Measurements from ENCODE around the gene NRG2. TPM values are rescaled to one million over a fixed set of nuclear protein-coding genes. Genes with fewer than 3 reads are reported as not detected.

The NRG2 gene
- total RNA-seq, 4 donors from 2014 or later: 4.1 to 13.2 (median 7.0) TPM

GRCh38 chr5:139942243-139942642 is 100.9 kb downstream of the NRG2 start:
- no peak for TF ChIP-seq CTCF (IDR thresholded peaks at IDR 0.05; ENCODE audit: low read depth)

GRCh38 chr5:139930406-139930805 is 112.7 kb downstream of the NRG2 start:
- no peak for TF ChIP-seq CTCF (IDR thresholded peaks at IDR 0.05; ENCODE audit: low read depth)

- no peak for TF ChIP-seq CTCF (IDR thresholded peaks at IDR 0.05; ENCODE audit: low read depth)
Observed at GRCh38 chr5:139926797-139927503, 116.1 kb downstream of the NRG2 start.

- TF ChIP-seq CTCF (IDR thresholded peaks at IDR 0.05; ENCODE audit: low read depth): no peak
Observed at GRCh38 chr5:139925650-139926640, 117.2 kb downstream of the NRG2 start.

GRCh38 chr5:139925216-139925562 is 117.9 kb downstream of the NRG2 start:
- no peak for TF ChIP-seq CTCF (IDR thresholded peaks at IDR 0.05; ENCODE audit: low read depth)

- TF ChIP-seq CTCF (IDR thresholded peaks at IDR 0.05; ENCODE audit: low read depth): no peak
Observed at GRCh38 chr5:139924294-139925215, 118.5 kb downstream of the NRG2 start.
